HG03196 (cell line): ENCODE results near the gene TSFM.

Experiments used
- ATAC-seq: cut with Tn5 transposase; IDR thresholded peaks from one replicate; pipeline ENCODE4 v1.9.1; 2021; ENCODE audit not compliant: unreplicated experiment

Gene TSFM

GRCh38 chr12:57832966-57833365 lies 50.4 kb downstream of the TSFM start:
- ATAC-seq = no peak

GRCh38 chr12:57833672-57834071 lies 51.1 kb downstream of the TSFM start:
- no peak for ATAC-seq

GRCh38 chr12:57834086-57834876 lies 51.7 kb downstream of the TSFM start:
- ATAC-seq = no peak

GRCh38 chr12:57835366-57836288 lies 53.0 kb downstream of the TSFM start:
- no peak for ATAC-seq

GRCh38 chr12:57836442-57837375 lies 54.1 kb downstream of the TSFM start:
- peak; percentile 39 for ATAC-seq

- ATAC-seq = no peak
Measured at GRCh38 chr12:57837864-57838562, 55.4 kb downstream of the TSFM start.

GRCh38 chr12:57838594-57839302 lies 56.2 kb downstream of the TSFM start:
- no peak for ATAC-seq

- no peak for ATAC-seq
Measured at GRCh38 chr12:57839996-57840395, 57.4 kb downstream of the TSFM start.

- no peak for ATAC-seq
Measured at GRCh38 chr12:57840726-57841125, 58.1 kb downstream of the TSFM start.

GRCh38 chr12:57841445-57841844 lies 58.9 kb downstream of the TSFM start:
- ATAC-seq = no peak

- ATAC-seq = no peak
Measured at GRCh38 chr12:57842342-57843294, 60.0 kb downstream of the TSFM start.

- no peak for ATAC-seq
Measured at GRCh38 chr12:57844709-57845477, 62.3 kb downstream of the TSFM start.

- ATAC-seq = peak; percentile 27
Measured at GRCh38 chr12:57845478-57846284, 63.1 kb downstream of the TSFM start.

- no peak for ATAC-seq
Measured at GRCh38 chr12:57846285-57846576, 63.6 kb downstream of the TSFM start.

- ATAC-seq = peak; percentile 39
Measured at GRCh38 chr12:57846577-57847319, 64.2 kb downstream of the TSFM start, which contains the start of gene CTDSP2. Gene CTDSP2, minus strand, starts transcription at chr12:57846729. Its CDS starts 294 bp downstream, at chr12:57846435.
